K562 (cell line): ENCODE data around the gene NDST3. TPM values are rescaled to one million over a fixed set of nuclear protein-coding genes. Genes with fewer than 3 reads are reported as not detected.

ENCODE experiments used
- ATAC-seq: fragments of 200-7000 bp; cut with Tn5 transposase; 3 replicates; pipeline ENCODE4 v1.9.1; 2020; ENCODE audit warnings: moderate library complexity
- BruUV-seq: library from RNA; stranded (reverse); fragments of 400-500 nt; replicated peaks from 2 replicates; lab custom pipeline; 2021; lab: Mats Ljungman, UMichigan
- CTCF ChIA-PET: fragments of 300-600 bp; formaldehyde crosslinking; extraction: SDS; loops from one replicate; lab custom pipeline; 2021; ENCODE audit warnings: low intra/inter-chr PET ratio; lab: Yijun Ruan, JAX
- POLR2A ChIA-PET: fragments of 300-600, 350-650 bp; sonication (Branson Sonifier 250); formaldehyde crosslinking; extraction: SDS; loops from one replicate; lab custom pipeline; 2021; ENCODE audit warnings: antibody characterized with exemption, inconsistent platforms; lab: Yijun Ruan, JAX
- DNase-seq, 4 experiments: peaks; one replicate each; pipeline versions ENCODE4 v3.0.0 to v3.0.0-alpha.2; 2011 to 2018; ENCODE audit warnings: low spot score in 3 of 4, mixed read lengths in 3 of 4; ENCODE audit errors: extremely low read depth in 1 of 4
- FAIRE-seq: peaks from 2 replicates; lab custom pipeline; 2011; peaks lifted over from hg19 to GRCh38; lab: Jason Lieb, UNC
- H2AFZ ChIP-seq: 2 replicates; pipeline ENCODE4 v1.6.0; 2011; ENCODE audit warnings: low read depth, low read length, control low read depth, inconsistent platforms
- H3K27ac ChIP-seq: fragments of 200-600 bp; 3 replicates; pipeline ENCODE4 v1.8.0; 2011; ENCODE audit warnings: low read depth, mild to moderate bottlenecking, control low read depth, inconsistent platforms, low read length, moderate library complexity, mixed read lengths; ENCODE audit errors: extremely low read depth
- H3K27me3 ChIP-seq, 2 experiments: fragments of 300-600 bp in 1 of 2; 2 replicates in 1 of 2; 3 replicates in 1 of 2; pipeline versions ENCODE4 v1.6.0 to v1.8.0; 2011; ENCODE audit warnings: inconsistent platforms in 2 of 2, low read length in 2 of 2, mild to moderate bottlenecking in 1 of 2, mixed read lengths in 1 of 2, moderate library complexity in 1 of 2; ENCODE audit not compliant: control insufficient read depth in 2 of 2, insufficient read depth in 2 of 2
- H3K36me3 ChIP-seq: fragments of 300-600 bp; 3 replicates; pipeline ENCODE4 v1.8.0; 2011; ENCODE audit warnings: mild to moderate bottlenecking, low read length, inconsistent platforms; ENCODE audit not compliant: control insufficient read depth, insufficient read depth
- H3K4me1 ChIP-seq, 2 experiments: fragments of 200-600 bp in 1 of 2; replicated peaks in 1 of 2; 2 replicates in 1 of 2; 3 replicates in 1 of 2; pipeline versions ENCODE4 v1.5.1 to v1.8.0; 2011; ENCODE audit warnings: inconsistent platforms in 2 of 2, low read length in 2 of 2, mild to moderate bottlenecking in 1 of 2, mixed read lengths in 1 of 2, moderate library complexity in 1 of 2; ENCODE audit not compliant: control insufficient read depth in 2 of 2, insufficient read depth in 2 of 2
- H3K4me2 ChIP-seq: 2 replicates; pipeline ENCODE4 v1.6.1; 2011; ENCODE audit warnings: low read length, control low read depth, inconsistent platforms, mixed read lengths; ENCODE audit not compliant: insufficient read depth
- H3K4me3 ChIP-seq: fragments of 200-600 bp; sonication (generic), shearing (Covaris generic); 2 replicates; pipeline ENCODE4 v1.5.1; 2016; ENCODE audit warnings: control low read depth, inconsistent platforms
- H3K79me2 ChIP-seq: fragments of 200-600 bp; 3 replicates; pipeline ENCODE4 v1.8.0; 2011; ENCODE audit warnings: low read length, inconsistent platforms; ENCODE audit not compliant: control insufficient read depth, insufficient read depth
- H3K9ac ChIP-seq, 2 experiments: 2 replicates each; pipeline versions ENCODE4 v1.6.0 to v1.6.1; 2011; ENCODE audit warnings: low read depth in 2 of 2, low read length in 2 of 2, control low read depth in 1 of 2, inconsistent platforms in 1 of 2, mild to moderate bottlenecking in 1 of 2, mixed read lengths in 1 of 2; ENCODE audit not compliant: insufficient read depth in 1 of 2
- H3K9me1 ChIP-seq: one replicate; pipeline ENCODE4 v1.6.0; 2011; ENCODE audit warnings: inconsistent platforms, mild to moderate bottlenecking, low read length, moderate library complexity; ENCODE audit not compliant: control insufficient read depth, insufficient read depth
- H3K9me3 ChIP-seq: replicated peaks from 2 replicates; pipeline ENCODE4 v1.5.1; 2011; ENCODE audit warnings: low read depth, low read length, inconsistent platforms; ENCODE audit not compliant: control insufficient read depth, insufficient read depth
- H4K20me1 ChIP-seq: replicated peaks from 2 replicates; pipeline ENCODE4 v1.6.1; 2011; ENCODE audit warnings: low read length, inconsistent platforms, mixed read lengths; ENCODE audit not compliant: control insufficient read depth, insufficient read depth
- HLTF ChIP-seq: fragments of 450-650 bp; IDR thresholded peaks from 2 replicates; pipeline ENCODE4 v1.6.1; 2016
- PHF8 ChIP-seq: fragments of 200-600 bp; sonication (generic); IDR thresholded peaks from 2 replicates; pipeline ENCODE4 v1.6.1; 2012; ENCODE audit warnings: mixed run types, mild to moderate bottlenecking, inconsistent platforms, low read length, moderate library complexity, borderline replicate concordance
- PRMT5 ChIP-seq: sonication (generic); formaldehyde crosslinking; IDR thresholded peaks from 2 replicates; pipeline ENCODE4 v1.5.0; 2020; ENCODE audit warnings: missing genetic modification reagents
- SMARCE1 ChIP-seq: fragments of 450-650 bp; IDR thresholded peaks from 2 replicates; pipeline ENCODE4 v1.7.1; 2016; ENCODE audit warnings: mild to moderate bottlenecking
- SREBF2 ChIP-seq: sonication (generic); formaldehyde crosslinking; IDR thresholded peaks from 2 replicates; pipeline ENCODE4 v1.4.0; 2020; ENCODE audit warnings: mild to moderate bottlenecking, missing genetic modification reagents
- SRSF1 ChIP-seq: fragments of 200-400 bp; formaldehyde crosslinking; IDR thresholded peaks from 2 replicates; pipeline ENCODE4 v1.6.1; 2017; ENCODE audit warnings: mild to moderate bottlenecking, low read depth, low read length, moderate library complexity
- ZNF507 ChIP-seq: conservative IDR thresholded peaks from 2 replicates; pipeline ENCODE4 v1.6.1; 2017; ENCODE audit warnings: missing genetic modification characterization, missing compliant biosample characterization
- in situ Hi-C: fragments of 300-500 bp; cut with MboI; formaldehyde crosslinking; loops from 4 replicates; pipeline ENCODE4 v1.15.0; 2018; ENCODE audit warnings: inconsistent platforms, mixed read lengths
- intact Hi-C: fragments of 100-400 bp; cut with micrococcal nuclease; formaldehyde crosslinking; loops from 2 replicates; pipeline ENCODE4 v1.14.2; 2022
- polyA plus RNA-seq, 8 experiments: library from polyadenylated mRNA; depleted of rRNA in 4 of 8; stranded (reverse) in 5 of 8; unstranded in 3 of 8; fragments of >200 nt; fragmentation: Nextera tagmentation in 2 of 8; fragmentation: Illumina TruSeq in 1 of 8; extraction: Ambion mirVana in 2 of 8; extraction: Trizol in 1 of 8; gene quantifications; 2 replicates each; pipeline versions ENCODE4 v1.2.1 to v1.2.3, GENCODE V29; 2011 to 2014; ENCODE audit warnings: inconsistent platforms in 1 of 8, missing spikeins in 1 of 8
- total RNA-seq, 7 experiments: library from RNA; depleted of rRNA in 6 of 7; stranded (reverse); fragments of >200 nt in 6 of 7; fragmentation: Illumina TruSeq in 2 of 7; extraction: Trizol in 2 of 7; gene quantifications; 2 replicates each; pipeline versions ENCODE4 v1.2.1 to v1.2.3, GENCODE V29; 2011 to 2021; ENCODE audit warnings: low replicate concordance in 1 of 7
- TF ChIP-seq, protein P1 (sequence below), 2 experiments: fragments of 150-350 bp in 1 of 2; IDR thresholded peaks; 2 replicates each; pipeline ENCODE4 v1.6.1; 2012 to 2016; ENCODE audit warnings: low read depth in 2 of 2, low read length in 2 of 2, mild to moderate bottlenecking in 1 of 2, moderate library complexity in 1 of 2
- TF ChIP-seq, protein P2 (sequence below): fragments of 250-450 bp; sonication (Bioruptor Pico); IDR thresholded peaks from 2 replicates; pipeline ENCODE4 v1.8.0; 2022; ENCODE audit warnings: moderate library complexity, mild to moderate bottlenecking, inconsistent platforms

The NDST3 gene
- total and polyA plus RNA-seq, 9 of the 15 experiments (the other 6 are each of a cell fraction or from before 2014, with no cell fraction given), result not detected

DNA sequence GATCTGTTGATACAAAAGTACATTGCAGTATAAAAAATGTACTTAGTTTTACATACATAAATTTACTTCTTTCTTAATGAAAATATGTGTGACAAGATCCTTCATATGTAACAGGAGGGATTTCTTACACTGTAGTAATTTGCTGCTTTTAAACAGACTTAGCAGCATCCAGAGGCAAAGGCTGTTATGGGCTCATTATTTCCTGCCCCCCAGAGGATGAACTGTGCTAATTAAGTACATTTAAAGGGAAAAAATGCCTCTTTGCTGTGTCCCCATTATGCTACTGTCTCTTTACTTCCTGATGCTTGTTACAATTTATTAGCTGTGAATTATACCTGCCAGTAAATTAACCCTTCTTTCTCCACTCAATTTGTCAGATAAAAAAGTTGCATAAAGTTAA is 47.1 kb downstream of the NDST3 start:
- Histone ChIP-seq H4K20me1 (no peaks in the 10 kb centered on the region), H3K9me3 (no peaks in the 10 kb centered on the region), H3K36me3 (no peaks in the 10 kb centered on the region), H3K79me2 (no peaks in the 10 kb centered on the region), H2AFZ (no peak overlapping the region), H3K9ac (no peak overlapping the region), H3K27me3 (no peaks in the 10 kb centered on the region), H3K9me1 (no peaks in the 10 kb centered on the region), H3K4me2 (no peak overlapping the region), H3K4me1 (no peaks in the 10 kb centered on the region), H3K4me3 (no peak overlapping the region), H3K27ac (no peak overlapping the region)
- intact Hi-C loops, result no loop called here
- no peak for FAIRE-seq
- no peak for DNase-seq
- CTCF ChIA-PET, result no interaction called here
- no peak for ATAC-seq
- BruUV-seq, result no TSS peak
- in situ Hi-C loops, result no loop called here
- POLR2A ChIA-PET, result no interaction called here
- TF ChIP-seq, protein P1, sequence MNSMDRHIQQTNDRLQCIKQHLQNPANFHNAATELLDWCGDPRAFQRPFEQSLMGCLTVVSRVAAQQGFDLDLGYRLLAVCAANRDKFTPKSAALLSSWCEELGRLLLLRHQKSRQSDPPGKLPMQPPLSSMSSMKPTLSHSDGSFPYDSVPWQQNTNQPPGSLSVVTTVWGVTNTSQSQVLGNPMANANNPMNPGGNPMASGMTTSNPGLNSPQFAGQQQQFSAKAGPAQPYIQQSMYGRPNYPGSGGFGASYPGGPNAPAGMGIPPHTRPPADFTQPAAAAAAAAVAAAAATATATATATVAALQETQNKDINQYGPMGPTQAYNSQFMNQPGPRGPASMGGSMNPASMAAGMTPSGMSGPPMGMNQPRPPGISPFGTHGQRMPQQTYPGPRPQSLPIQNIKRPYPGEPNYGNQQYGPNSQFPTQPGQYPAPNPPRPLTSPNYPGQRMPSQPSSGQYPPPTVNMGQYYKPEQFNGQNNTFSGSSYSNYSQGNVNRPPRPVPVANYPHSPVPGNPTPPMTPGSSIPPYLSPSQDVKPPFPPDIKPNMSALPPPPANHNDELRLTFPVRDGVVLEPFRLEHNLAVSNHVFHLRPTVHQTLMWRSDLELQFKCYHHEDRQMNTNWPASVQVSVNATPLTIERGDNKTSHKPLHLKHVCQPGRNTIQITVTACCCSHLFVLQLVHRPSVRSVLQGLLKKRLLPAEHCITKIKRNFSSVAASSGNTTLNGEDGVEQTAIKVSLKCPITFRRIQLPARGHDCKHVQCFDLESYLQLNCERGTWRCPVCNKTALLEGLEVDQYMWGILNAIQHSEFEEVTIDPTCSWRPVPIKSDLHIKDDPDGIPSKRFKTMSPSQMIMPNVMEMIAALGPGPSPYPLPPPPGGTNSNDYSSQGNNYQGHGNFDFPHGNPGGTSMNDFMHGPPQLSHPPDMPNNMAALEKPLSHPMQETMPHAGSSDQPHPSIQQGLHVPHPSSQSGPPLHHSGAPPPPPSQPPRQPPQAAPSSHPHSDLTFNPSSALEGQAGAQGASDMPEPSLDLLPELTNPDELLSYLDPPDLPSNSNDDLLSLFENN (IDR thresholded peaks at IDR 0.05; ENCODE audit: low read depth in 2 of 2, low read length in 2 of 2), result no peak
- TF ChIP-seq HLTF, result no peak
- TF ChIP-seq ZNF507 (tag), result no peak
- no peak for TF ChIP-seq PHF8
- TF ChIP-seq SREBF2 (CRISPR knock-in tag), result no peak
- TF ChIP-seq SMARCE1, result no peak
- TF ChIP-seq SRSF1, result no peak
- TF ChIP-seq, protein P2, sequence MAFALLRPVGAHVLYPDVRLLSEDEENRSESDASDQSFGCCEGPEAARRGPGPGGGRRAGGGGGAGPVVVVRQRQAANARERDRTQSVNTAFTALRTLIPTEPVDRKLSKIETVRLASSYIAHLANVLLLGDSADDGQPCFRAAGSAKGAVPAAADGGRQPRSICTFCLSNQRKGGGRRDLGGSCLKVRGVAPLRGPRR (CRISPR knock-in tag), result no peak
- no peak for TF ChIP-seq PRMT5
- TF ChIP-seq, all 486 proteins: peak for 0
